Measurements from ENCODE around the gene ESYT1. TPM values are rescaled to one million over a fixed set of nuclear protein-coding genes. Genes with fewer than 3 reads are reported as not detected.

Gene ESYT1
- total and polyA plus RNA-seq, 10 of the 15 experiments (the other 5 are each of a cell fraction or from before 2014, with no cell fraction given) = 47.5 to 120 (median 87.1) TPM

- Histone ChIP-seq H3K4me1 (ENCODE audit: control insufficient read depth, insufficient read depth, low read length) (peaks cover 3% of the 10 kb centered on the region; the same call in 1 of the 2 replicates), H3K79me2 (ENCODE audit: control insufficient read depth, insufficient read depth, low read length) (peaks cover 36% of the 10 kb centered on the region), H2AFZ (ENCODE audit: control insufficient read depth, low read depth, low read length) (peak overlapping the region; percentile 82), H3K4me2 (ENCODE audit: control insufficient read depth, insufficient read depth) (peak overlapping the region; percentile 84), H3K36me3 (ENCODE audit: control insufficient read depth in 2 of 2, insufficient read depth in 2 of 2, low read length in 1 of 2) (peaks cover 3 to 21% of the 10 kb centered on the region in 2 experiments), H3K27me3 (replicated peaks in 1 of 2; ENCODE audit: control insufficient read depth in 2 of 2, insufficient read depth in 2 of 2, low read length in 1 of 2) (no peaks in the 10 kb centered on the region; a peak in 1 of 4 replicates), H3K4me3 (peak overlapping the region; percentile 97), H3K9me3 (replicated peaks; ENCODE audit: control insufficient read depth, insufficient read depth, low read length) (no peaks in the 10 kb centered on the region), H3K27ac (ENCODE audit: control insufficient read depth, insufficient read depth) (peak overlapping the region; percentile 48; the same call in 1 of the 2 replicates), H3K9ac (ENCODE audit: control insufficient read depth, insufficient read depth, low read length) (peak overlapping the region; percentile 73), H4K20me1 (ENCODE audit: control insufficient read depth, insufficient read depth) (no peaks in the 10 kb centered on the region)
- ChIA-PET CTCF (interaction anchor here (0.5 to 4.0 kb wide), 17 partner anchors 12 to 1017 kb away, joined by 3 to 25 read pairs (median 6); partner anchors contain the start of genes BLOC1S1, ESYT1, ORMDL2 and PYM1), POLR2A (interaction anchor here (0.6 to 6.3 kb wide), 15 partner anchors 14 to 375 kb away, joined by 3 to 95 read pairs (median 5); partner anchors contain the start of genes CD63, MYL6B, ORMDL2 and RAB5B), SMC1A (ENCODE audit: uncharacterized antibody, unreplicated experiment) (interaction anchor here (0.9 to 2.8 kb wide), 8 partner anchors 12 to 366 kb away, joined by 3 to 26 read pairs (median 5); partner anchors contain the start of genes RPL41, SMARCC2 and ZC3H10), RAD21 (ENCODE audit: unreplicated experiment) (interaction anchor here (0.8 to 3.5 kb wide), 13 partner anchors 14 to 365 kb away, joined by 3 to 30 read pairs (median 4); partner anchors contain the start of genes CNPY2, RAB5B, RNF41 and RPL41)
- no peak for FAIRE-seq
- intact Hi-C loops (cut with micrococcal nuclease; ENCODE audit: unreplicated experiment) (loop anchor here (1.0 to 5.0 kb wide), 6 partner anchors 13 to 364 kb away; partner anchors contain the start of genes DNAJC14 and RPL41), in situ Hi-C loops (cut with MboI) (loop anchor here (5.0 kb wide), 1 partner anchor 56 kb away; no protein-coding TSS in a partner anchor)
- ATAC-seq = no peak
- no peak for DNase-seq (ENCODE audit: low read depth, low spot score)
- peak; percentile 87; the same call in 1 of the 2 replicates for TF ChIP-seq ZSCAN29 (IDR thresholded peaks at IDR 0.05)
- no peak for TF ChIP-seq SMC3 (IDR thresholded peaks at IDR 0.05; ENCODE audit: borderline replicate concordance, low read length)
- TF ChIP-seq SMAD1 (IDR thresholded peaks at IDR 0.05; ENCODE audit: low read depth, partially characterized antibody) = peak; percentile 77
- BruUV-seq (replicated peaks) = no TSS peak
- WGBS (ENCODE audit: insufficient coverage, insufficient replicate concordance, low lambda C conversion rate, missing lambda C conversion rate) = 0% methylated on average over 8 of the region's 8 CpGs
Observed at GRCh38 chr12:56103823-56104108, 24.3 kb upstream of the ESYT1 start.

- peaks cover 3 to 21% of the 10 kb centered on the region in 2 experiments for H3K36me3 ChIP-seq (ENCODE audit: control insufficient read depth in 2 of 2, insufficient read depth in 2 of 2, low read length in 1 of 2)
- peak within 1 kb of the TSS; percentile 95 for H2AFZ ChIP-seq (ENCODE audit: control insufficient read depth, low read depth, low read length)
- H3K27me3 ChIP-seq (replicated peaks in 1 of 2; ENCODE audit: control insufficient read depth in 2 of 2, insufficient read depth in 2 of 2, low read length in 1 of 2) = no peaks in the 10 kb centered on the region; a peak in 1 of 4 replicates
- H3K4me1 ChIP-seq (ENCODE audit: control insufficient read depth, insufficient read depth, low read length) = peaks cover 3% of the 10 kb centered on the region; the same call in 1 of the 2 replicates
- H3K4me2 ChIP-seq (ENCODE audit: control insufficient read depth, insufficient read depth) = peak within 1 kb of the TSS; percentile 91
- ChIA-PET SMC1A (ENCODE audit: uncharacterized antibody, unreplicated experiment) (interaction anchor here (0.9 to 2.8 kb wide), 10 partner anchors 11 to 366 kb away, joined by 3 to 26 read pairs (median 4); partner anchors contain the start of genes ESYT1, RPL41, SMARCC2 and ZC3H10), CTCF (interaction anchor here (0.5 to 4.0 kb wide), 22 partner anchors 9 to 1016 kb away, joined by 3 to 25 read pairs (median 6); partner anchors contain the start of genes BLOC1S1, ESYT1, ORMDL2 and PYM1), RAD21 (ENCODE audit: unreplicated experiment) (interaction anchor here (0.8 to 3.5 kb wide), 14 partner anchors 14 to 366 kb away, joined by 3 to 30 read pairs (median 4); partner anchors contain the start of genes CNPY2, RAB5B, RNF41 and RPL41), POLR2A (interaction anchor here (0.6 to 6.3 kb wide), 22 partner anchors 13 to 377 kb away, joined by 3 to 95 read pairs (median 4); partner anchors contain the start of genes CD63, MYL6, MYL6B and ORMDL2)
- H3K79me2 ChIP-seq (ENCODE audit: control insufficient read depth, insufficient read depth, low read length) = peaks cover 36% of the 10 kb centered on the region
- intact Hi-C loops (cut with micrococcal nuclease; ENCODE audit: unreplicated experiment) (loop anchor here (1.0 to 5.0 kb wide), 4 partner anchors 12 to 365 kb away; partner anchors contain the start of genes DNAJC14 and RPL41), in situ Hi-C loops (cut with MboI) (loop anchor here (5.0 kb wide), 1 partner anchor 57 kb away; no protein-coding TSS in a partner anchor)
- no TSS peak for BruUV-seq (replicated peaks)
- DNase-seq (ENCODE audit: low read depth, low spot score) (peak; percentile 97), ATAC-seq (peak; percentile 97), FAIRE-seq (peak; percentile 89)
- under 1% methylated on average over 52 of the region's 60 CpGs for WGBS (ENCODE audit: insufficient coverage, insufficient replicate concordance, low lambda C conversion rate, missing lambda C conversion rate)
- no peaks in the 10 kb centered on the region for H3K9me3 ChIP-seq (replicated peaks; ENCODE audit: control insufficient read depth, insufficient read depth, low read length)
- peak within 1 kb of the TSS; percentile 86 for H3K27ac ChIP-seq (ENCODE audit: control insufficient read depth, insufficient read depth)
- peak within 1 kb of the TSS; percentile 97 for H3K4me3 ChIP-seq
- H3K9ac ChIP-seq (ENCODE audit: control insufficient read depth, insufficient read depth, low read length) = peak within 1 kb of the TSS; percentile 95
- H4K20me1 ChIP-seq (ENCODE audit: control insufficient read depth, insufficient read depth) = no peaks in the 10 kb centered on the region
- TF ChIP-seq NRF1 (conservative IDR thresholded peaks at IDR 0.05; ENCODE audit: low read depth, low read length) (0 out of 2 replicates have a peak, but pooled peaks have one; percentile 24), ZNF384 (IDR thresholded peaks at IDR 0.05; ENCODE audit: borderline replicate concordance, low read depth, low read length) (no peak), SMAD1 (IDR thresholded peaks at IDR 0.05; ENCODE audit: low read depth, partially characterized antibody) (no peak), POU2F2 (IDR thresholded peaks at IDR 0.05; ENCODE audit: borderline replicate concordance, low read depth, low read length) (peak; percentile 66; the same call in 2 of the 3 replicates), MLLT1 (IDR thresholded peaks at IDR 0.05) (peak; percentile 56; the same call in 1 of the 2 replicates), E2F4 (IDR thresholded peaks at IDR 0.05; ENCODE audit: low read depth, low read length) (no peak), FOXM1 (IDR thresholded peaks at IDR 0.05; ENCODE audit: low read depth, low read length) (no peak), PAX8 (IDR thresholded peaks at IDR 0.05) (no peak), MYB (IDR thresholded peaks at IDR 0.05; ENCODE audit: borderline replicate concordance, low read depth, low read length) (0 out of 2 replicates have a peak, but pooled peaks have one; percentile 40)
Observed at GRCh38 chr12:56104109-56104814, 23.8 kb upstream of the ESYT1 start, which contains the start of gene PA2G4. TSS of gene PA2G4 (plus strand) at chr12:56104559. CDS start at chr12:56104738, 179 bp downstream.
